K562 (cell line): Measurements from ENCODE around the gene NBPF11. TPM values are rescaled to one million over a fixed set of nuclear protein-coding genes. Genes with fewer than 3 reads are reported as not detected.
"Not testable (repeated sequence)": the region's sequence is repeated elsewhere in the genome, so short reads cannot be mapped to it uniquely, and the experiment has no call there.

ENCODE experiments used
- ATAC-seq: fragments of 200-7000 bp; cut with Tn5 transposase; 3 replicates; pipeline ENCODE4 v1.9.1; 2020; ENCODE audit warnings: moderate library complexity
- BruUV-seq: library from RNA; stranded (reverse); fragments of 400-500 nt; replicated peaks from 2 replicates; lab custom pipeline; 2021; lab: Mats Ljungman, UMichigan
- CTCF ChIA-PET: fragments of 300-600 bp; formaldehyde crosslinking; extraction: SDS; loops from one replicate; lab custom pipeline; 2021; ENCODE audit warnings: low intra/inter-chr PET ratio; lab: Yijun Ruan, JAX
- POLR2A ChIA-PET: fragments of 300-600, 350-650 bp; sonication (Branson Sonifier 250); formaldehyde crosslinking; extraction: SDS; loops from one replicate; lab custom pipeline; 2021; ENCODE audit warnings: antibody characterized with exemption, inconsistent platforms; lab: Yijun Ruan, JAX
- DNase-seq, 4 experiments: peaks; one replicate each; pipeline versions ENCODE4 v3.0.0 to v3.0.0-alpha.2; 2011 to 2018; ENCODE audit warnings: low spot score in 3 of 4, mixed read lengths in 3 of 4; ENCODE audit errors: extremely low read depth in 1 of 4
- FAIRE-seq: peaks from 2 replicates; lab custom pipeline; 2011; peaks lifted over from hg19 to GRCh38; lab: Jason Lieb, UNC
- H2AFZ ChIP-seq: 2 replicates; pipeline ENCODE4 v1.6.0; 2011; ENCODE audit warnings: low read depth, low read length, control low read depth, inconsistent platforms
- H3K27ac ChIP-seq: fragments of 200-600 bp; 3 replicates; pipeline ENCODE4 v1.8.0; 2011; ENCODE audit warnings: low read depth, mild to moderate bottlenecking, control low read depth, inconsistent platforms, low read length, moderate library complexity, mixed read lengths; ENCODE audit errors: extremely low read depth
- H3K27me3 ChIP-seq, 2 experiments: fragments of 300-600 bp in 1 of 2; 2 replicates in 1 of 2; 3 replicates in 1 of 2; pipeline versions ENCODE4 v1.6.0 to v1.8.0; 2011; ENCODE audit warnings: inconsistent platforms in 2 of 2, low read length in 2 of 2, mild to moderate bottlenecking in 1 of 2, mixed read lengths in 1 of 2, moderate library complexity in 1 of 2; ENCODE audit not compliant: control insufficient read depth in 2 of 2, insufficient read depth in 2 of 2
- H3K36me3 ChIP-seq: fragments of 300-600 bp; 3 replicates; pipeline ENCODE4 v1.8.0; 2011; ENCODE audit warnings: mild to moderate bottlenecking, low read length, inconsistent platforms; ENCODE audit not compliant: control insufficient read depth, insufficient read depth
- H3K4me1 ChIP-seq, 2 experiments: fragments of 200-600 bp in 1 of 2; replicated peaks in 1 of 2; 2 replicates in 1 of 2; 3 replicates in 1 of 2; pipeline versions ENCODE4 v1.5.1 to v1.8.0; 2011; ENCODE audit warnings: inconsistent platforms in 2 of 2, low read length in 2 of 2, mild to moderate bottlenecking in 1 of 2, mixed read lengths in 1 of 2, moderate library complexity in 1 of 2; ENCODE audit not compliant: control insufficient read depth in 2 of 2, insufficient read depth in 2 of 2
- H3K4me2 ChIP-seq: 2 replicates; pipeline ENCODE4 v1.6.1; 2011; ENCODE audit warnings: low read length, control low read depth, inconsistent platforms, mixed read lengths; ENCODE audit not compliant: insufficient read depth
- H3K4me3 ChIP-seq: fragments of 200-600 bp; sonication (generic), shearing (Covaris generic); 2 replicates; pipeline ENCODE4 v1.5.1; 2016; ENCODE audit warnings: control low read depth, inconsistent platforms
- H3K79me2 ChIP-seq: fragments of 200-600 bp; 3 replicates; pipeline ENCODE4 v1.8.0; 2011; ENCODE audit warnings: low read length, inconsistent platforms; ENCODE audit not compliant: control insufficient read depth, insufficient read depth
- H3K9ac ChIP-seq, 2 experiments: 2 replicates each; pipeline versions ENCODE4 v1.6.0 to v1.6.1; 2011; ENCODE audit warnings: low read depth in 2 of 2, low read length in 2 of 2, control low read depth in 1 of 2, inconsistent platforms in 1 of 2, mild to moderate bottlenecking in 1 of 2, mixed read lengths in 1 of 2; ENCODE audit not compliant: insufficient read depth in 1 of 2
- H3K9me1 ChIP-seq: one replicate; pipeline ENCODE4 v1.6.0; 2011; ENCODE audit warnings: inconsistent platforms, mild to moderate bottlenecking, low read length, moderate library complexity; ENCODE audit not compliant: control insufficient read depth, insufficient read depth
- H3K9me3 ChIP-seq: replicated peaks from 2 replicates; pipeline ENCODE4 v1.5.1; 2011; ENCODE audit warnings: low read depth, low read length, inconsistent platforms; ENCODE audit not compliant: control insufficient read depth, insufficient read depth
- H4K20me1 ChIP-seq: replicated peaks from 2 replicates; pipeline ENCODE4 v1.6.1; 2011; ENCODE audit warnings: low read length, inconsistent platforms, mixed read lengths; ENCODE audit not compliant: control insufficient read depth, insufficient read depth
- NR2C1 ChIP-seq, 2 experiments: fragments of 450-650 bp; IDR thresholded peaks; 2 replicates each; pipeline ENCODE4 v1.6.1; 2017; ENCODE audit warnings: mild to moderate bottlenecking in 2 of 2, antibody characterized with exemption in 1 of 2, inconsistent platforms in 1 of 2, missing compliant biosample characterization in 1 of 2, missing genetic modification characterization in 1 of 2
- PTTG1 ChIP-seq: fragments of 450-650 bp; IDR thresholded peaks from 2 replicates; pipeline ENCODE4 v1.6.1; 2016; ENCODE audit warnings: low read depth, mild to moderate bottlenecking, missing genetic modification characterization, missing compliant biosample characterization
- WGBS: fragments of 100-300 bp; shearing (Covaris generic); methylation state at CpG from one replicate; pipeline ENCODE4 v1.1.6; 2016; ENCODE audit warnings: low coverage, mixed read lengths; ENCODE audit not compliant: insufficient coverage; ENCODE audit errors: missing lambda C conversion rate; 5-methylcytosine and 5-hydroxymethylcytosine counted together
- in situ Hi-C: fragments of 300-500 bp; cut with MboI; formaldehyde crosslinking; loops from 4 replicates; pipeline ENCODE4 v1.15.0; 2018; ENCODE audit warnings: inconsistent platforms, mixed read lengths
- intact Hi-C: fragments of 100-400 bp; cut with micrococcal nuclease; formaldehyde crosslinking; loops from 2 replicates; pipeline ENCODE4 v1.14.2; 2022
- polyA plus RNA-seq, 8 experiments: library from polyadenylated mRNA; depleted of rRNA in 4 of 8; stranded (reverse) in 5 of 8; unstranded in 3 of 8; fragments of >200 nt; fragmentation: Nextera tagmentation in 2 of 8; fragmentation: Illumina TruSeq in 1 of 8; extraction: Ambion mirVana in 2 of 8; extraction: Trizol in 1 of 8; gene quantifications; 2 replicates each; pipeline versions ENCODE4 v1.2.1 to v1.2.3, GENCODE V29; 2011 to 2014; ENCODE audit warnings: inconsistent platforms in 1 of 8, missing spikeins in 1 of 8
- total RNA-seq, 7 experiments: library from RNA; depleted of rRNA in 6 of 7; stranded (reverse); fragments of >200 nt in 6 of 7; fragmentation: Illumina TruSeq in 2 of 7; extraction: Trizol in 2 of 7; gene quantifications; 2 replicates each; pipeline versions ENCODE4 v1.2.1 to v1.2.3, GENCODE V29; 2011 to 2021; ENCODE audit warnings: low replicate concordance in 1 of 7
- TF ChIP-seq, protein P1 (sequence below), 2 experiments: fragments of 250-450 bp in 1 of 2; fragments of 450-650 bp in 1 of 2; sonication (Bioruptor Pico) in 1 of 2; IDR thresholded peaks; 2 replicates each; pipeline versions ENCODE4 v1.6.1 to v1.8.0; 2016 to 2021; ENCODE audit warnings: mild to moderate bottlenecking in 2 of 2, moderate library complexity in 2 of 2, missing compliant biosample characterization in 1 of 2, missing genetic modification characterization in 1 of 2

The NBPF11 gene
- total and polyA plus RNA-seq, 9 of the 15 experiments (the other 6 are each of a cell fraction or from before 2014, with no cell fraction given): 2.8 to 17.0 (median 8.0) TPM

DNA sequence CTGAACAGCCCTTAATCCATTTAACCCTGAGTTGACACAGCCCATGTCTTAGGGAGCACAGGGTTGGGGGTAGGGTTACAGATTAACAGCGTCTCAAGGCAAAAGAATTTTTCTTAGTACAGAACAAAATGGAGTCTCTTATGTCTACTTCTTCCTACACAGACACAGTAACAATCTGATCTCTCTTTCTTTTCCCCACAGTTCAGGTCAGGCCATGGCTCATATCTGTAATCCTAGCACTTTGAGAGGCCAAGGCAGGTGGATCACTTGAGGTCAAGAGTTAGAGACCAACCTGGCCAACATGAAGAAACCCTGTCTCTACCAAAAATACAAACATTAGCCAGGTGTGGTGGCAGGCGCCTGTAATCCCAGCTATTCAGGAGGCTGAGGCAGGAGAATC, 13.5 kb downstream of the NBPF11 start (continued):
- TF ChIP-seq, protein P1, sequence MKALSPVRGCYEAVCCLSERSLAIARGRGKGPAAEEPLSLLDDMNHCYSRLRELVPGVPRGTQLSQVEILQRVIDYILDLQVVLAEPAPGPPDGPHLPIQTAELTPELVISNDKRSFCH (CRISPR knock-in tag; IDR thresholded peaks at IDR 0.05): not testable (repeated sequence)
- TF ChIP-seq, protein P1 (tag; IDR thresholded peaks at IDR 0.05): peak; percentile 57; the same call in 1 of the 2 replicates
- 0 out of 2 replicates have a peak, but pooled peaks have one; percentile 51 for TF ChIP-seq PTTG1 (tag)
- not testable (repeated sequence) for TF ChIP-seq NR2C1 (IDR thresholded peaks at IDR 0.05)
- TF ChIP-seq NR2C1 (tag; IDR thresholded peaks at IDR 0.05): peak; percentile 47; the same call in 1 of the 2 replicates
- TF ChIP-seq, all 486 proteins: peak for 12; not testable (repeated sequence) for 474

DNA sequence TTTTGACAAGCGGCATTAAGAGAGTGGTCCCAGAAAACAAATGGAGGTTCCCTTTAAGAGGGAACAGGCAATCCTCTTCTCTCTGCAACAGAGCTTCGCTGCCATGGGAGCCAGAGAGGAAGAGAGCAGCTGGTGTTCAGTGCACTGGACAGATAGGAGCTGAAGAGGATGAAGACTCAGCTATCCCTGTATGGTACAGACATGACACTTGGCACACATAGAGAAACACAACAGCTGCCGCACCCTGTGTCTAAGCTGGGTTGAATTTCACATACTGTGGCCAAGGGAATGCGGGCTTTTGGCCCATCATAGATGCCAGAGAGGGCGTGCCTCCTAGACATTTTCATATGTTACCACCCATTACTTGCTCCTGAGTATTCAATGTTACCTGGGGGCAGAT, 29.7 kb downstream of the NBPF11 start:
- not testable (repeated sequence) for H3K4me3 ChIP-seq

More for the DNA sequence above, 29.7 kb downstream of the NBPF11 start:
- FAIRE-seq, POLR2A ChIA-PET, H3K79me2 ChIP-seq, H3K9ac ChIP-seq, ATAC-seq, H3K27ac ChIP-seq, CTCF ChIA-PET, H4K20me1 ChIP-seq, DNase-seq, intact Hi-C loops, H2AFZ ChIP-seq, H3K27me3 ChIP-seq, H3K4me1 ChIP-seq, H3K9me3 ChIP-seq, in situ Hi-C loops, H3K4me2 ChIP-seq, H3K36me3 ChIP-seq, BruUV-seq, H3K9me1 ChIP-seq: not testable (repeated sequence)
- WGBS: 89% methylated on average over 3 of the region's 5 CpGs
